ENCODE data around the gene CACNA2D3. TPM values are rescaled to one million over a fixed set of nuclear protein-coding genes. Genes with fewer than 3 reads are reported as not detected.
"Not testable (repeated sequence)": the region's sequence is repeated elsewhere in the genome, so short reads cannot be mapped to it uniquely, and the experiment has no call there.

Gene CACNA2D3
- total and polyA plus RNA-seq, 9 donors = 1.4 to 3.1 (median 2.3) TPM

GRCh38 chr3:55085231-55085630 lies 962.9 kb downstream of the CACNA2D3 start:
- no peak overlapping the region for H3K4me3 ChIP-seq (ENCODE audit: low read length)
- DNase-seq = no peak
- no peaks in the 10 kb centered on the region for H3K9me3 ChIP-seq (replicated peaks; ENCODE audit: control insufficient read depth, low read depth, low read length)
- H3K4me1 ChIP-seq (ENCODE audit: control insufficient read depth, insufficient read depth, low read length) = no peaks in the 10 kb centered on the region
- 81% methylated on average over 3 of the region's 5 CpGs for WGBS (ENCODE audit: insufficient coverage)
- H3K27me3 ChIP-seq (ENCODE audit: control insufficient read depth, insufficient read depth, low read length) = no peaks in the 10 kb centered on the region
- H3K36me3 ChIP-seq (ENCODE audit: control insufficient read depth, insufficient read depth, low read length) = no peaks in the 10 kb centered on the region
- H3K27ac ChIP-seq (ENCODE audit: low read length) = no peak overlapping the region

- Histone ChIP-seq H3K9me3 (replicated peaks; ENCODE audit: control insufficient read depth, low read depth, low read length) (no peaks in the 10 kb centered on the region), H3K36me3 (ENCODE audit: control insufficient read depth, insufficient read depth, low read length) (no peaks in the 10 kb centered on the region), H3K27me3 (ENCODE audit: control insufficient read depth, insufficient read depth, low read length) (no peaks in the 10 kb centered on the region), H3K27ac (ENCODE audit: low read length) (no peak overlapping the region), H3K4me3 (ENCODE audit: low read length) (no peak overlapping the region), H3K4me1 (ENCODE audit: control insufficient read depth, insufficient read depth, low read length) (no peaks in the 10 kb centered on the region)
- DNase-seq = peak; percentile 8
- 20% methylated on average over 1 of the region's 5 CpGs for WGBS (ENCODE audit: insufficient coverage)
Measured at GRCh38 chr3:55089211-55089610, 966.9 kb downstream of the CACNA2D3 start.

DNA sequence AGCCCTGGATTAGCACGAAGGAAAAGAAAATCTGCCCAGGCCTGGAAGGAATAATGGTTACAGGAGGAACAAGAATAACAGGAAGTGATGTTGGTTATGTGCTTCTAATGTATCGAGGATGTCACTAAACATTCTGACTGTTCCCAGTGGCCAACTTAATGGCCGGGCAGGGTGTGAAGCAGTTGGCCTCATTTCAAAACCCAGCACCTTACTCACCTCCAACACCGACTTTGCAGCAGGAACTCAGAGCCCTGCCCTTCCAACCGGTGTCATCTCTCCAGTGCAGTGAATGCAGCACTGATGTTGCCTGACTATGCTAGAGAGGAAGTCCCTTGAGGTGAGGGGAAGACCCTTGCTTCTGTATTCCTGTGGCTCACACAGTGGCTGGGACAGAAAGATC lies 967.9 kb downstream of the CACNA2D3 start:
- H3K9me3 ChIP-seq (replicated peaks; ENCODE audit: control insufficient read depth, low read depth, low read length) = no peaks in the 10 kb centered on the region
- H3K27me3 ChIP-seq (ENCODE audit: control insufficient read depth, insufficient read depth, low read length) = no peaks in the 10 kb centered on the region
- H3K36me3 ChIP-seq (ENCODE audit: control insufficient read depth, insufficient read depth, low read length) = no peaks in the 10 kb centered on the region
- H3K27ac ChIP-seq (ENCODE audit: low read length) = no peak overlapping the region
- WGBS (ENCODE audit: insufficient coverage) = 33% methylated on average over 1 of the region's 5 CpGs
- no peak overlapping the region for H3K4me3 ChIP-seq (ENCODE audit: low read length)
- DNase-seq = no peak
- H3K4me1 ChIP-seq (ENCODE audit: control insufficient read depth, insufficient read depth, low read length) = no peaks in the 10 kb centered on the region

- Histone ChIP-seq H3K4me1 (ENCODE audit: control insufficient read depth, insufficient read depth, low read length) (no peaks in the 10 kb centered on the region), H3K36me3 (ENCODE audit: control insufficient read depth, insufficient read depth, low read length) (no peaks in the 10 kb centered on the region), H3K9me3 (replicated peaks; ENCODE audit: control insufficient read depth, low read depth, low read length) (no peaks in the 10 kb centered on the region), H3K27ac (ENCODE audit: low read length) (no peak overlapping the region), H3K4me3 (ENCODE audit: low read length) (no peak overlapping the region), H3K27me3 (ENCODE audit: control insufficient read depth, insufficient read depth, low read length) (no peaks in the 10 kb centered on the region)
- DNase-seq = no peak
- WGBS (ENCODE audit: insufficient coverage) = 92% methylated on average over 5 of the region's 5 CpGs
Measured at GRCh38 chr3:55090746-55091145, 968.4 kb downstream of the CACNA2D3 start.

DNA sequence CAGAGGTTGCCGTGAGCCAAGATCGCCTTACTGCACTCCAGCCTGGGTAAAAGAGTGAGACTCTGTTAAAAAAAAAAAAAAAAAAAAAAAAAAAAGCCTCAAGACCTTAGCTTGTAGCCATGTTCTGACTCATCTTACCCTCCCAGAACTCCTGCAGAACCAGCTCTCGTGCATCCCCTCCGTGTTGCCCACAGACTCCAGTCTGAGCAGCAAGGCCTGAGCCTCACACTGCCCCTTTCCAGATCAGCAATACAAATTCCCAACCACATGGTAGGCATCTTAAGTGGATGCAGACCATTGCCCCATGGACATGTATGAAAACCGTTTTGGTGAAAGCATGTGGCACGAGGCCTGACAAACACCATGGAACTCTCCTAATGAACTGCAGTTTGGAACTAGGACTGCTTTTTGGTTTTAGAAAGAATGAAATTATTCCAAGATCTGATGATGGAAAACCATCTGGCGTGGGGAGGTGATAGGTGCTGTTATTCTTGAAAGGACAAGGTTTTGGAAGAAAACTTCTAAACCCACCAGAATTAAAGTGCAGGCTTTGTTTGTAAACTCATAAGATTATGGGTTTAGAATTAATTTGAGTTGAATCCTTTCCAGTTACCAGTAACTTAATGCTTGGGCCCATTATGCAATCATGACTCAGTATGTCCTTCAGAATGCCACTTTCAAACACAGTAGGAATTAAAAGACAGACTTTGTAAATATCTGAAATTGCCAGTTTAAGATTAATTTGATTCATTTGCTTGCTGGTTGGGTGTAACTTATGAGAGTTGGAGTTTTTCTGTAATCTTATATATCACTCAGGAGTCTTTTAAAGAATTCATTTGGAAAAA lies 969.3 kb downstream of the CACNA2D3 start:
- H3K27ac ChIP-seq (ENCODE audit: low read length) = no peak overlapping the region
- no peaks in the 10 kb centered on the region for H3K27me3 ChIP-seq (ENCODE audit: control insufficient read depth, insufficient read depth, low read length)
- H3K4me3 ChIP-seq (ENCODE audit: low read length) = no peak overlapping the region
- no peaks in the 10 kb centered on the region for H3K9me3 ChIP-seq (replicated peaks; ENCODE audit: control insufficient read depth, low read depth, low read length)
- no peaks in the 10 kb centered on the region for H3K36me3 ChIP-seq (ENCODE audit: control insufficient read depth, insufficient read depth, low read length)
- H3K4me1 ChIP-seq (ENCODE audit: control insufficient read depth, insufficient read depth, low read length) = no peaks in the 10 kb centered on the region
- 85% methylated on average over 4 of the region's 7 CpGs for WGBS (ENCODE audit: insufficient coverage)
- DNase-seq = no peak

DNA sequence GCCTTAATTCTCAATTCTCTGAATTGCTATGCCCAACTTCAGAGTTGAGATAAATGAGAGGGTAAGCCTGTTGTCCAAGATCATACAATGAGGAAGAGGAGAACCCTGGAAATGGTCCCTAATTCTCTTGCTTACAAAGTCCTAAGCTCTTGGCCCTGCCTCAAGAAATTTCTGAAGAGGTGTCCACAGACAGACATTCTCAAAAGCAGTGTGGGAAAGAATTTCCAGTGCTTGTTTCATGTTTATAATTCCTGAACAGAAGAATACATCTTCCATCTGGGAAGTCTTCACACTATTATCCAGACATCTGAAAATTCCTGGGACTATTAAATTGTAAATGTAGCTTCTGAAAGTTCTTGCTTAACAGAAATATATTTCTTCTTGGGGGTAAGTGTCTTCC lies 972.3 kb downstream of the CACNA2D3 start:
- Histone ChIP-seq H3K4me3 (ENCODE audit: low read length) (no peak overlapping the region), H3K9me3 (replicated peaks; ENCODE audit: control insufficient read depth, low read depth, low read length) (no peaks in the 10 kb centered on the region), H3K36me3 (ENCODE audit: control insufficient read depth, insufficient read depth, low read length) (no peaks in the 10 kb centered on the region), H3K4me1 (ENCODE audit: control insufficient read depth, insufficient read depth, low read length) (no peaks in the 10 kb centered on the region), H3K27me3 (ENCODE audit: control insufficient read depth, insufficient read depth, low read length) (no peaks in the 10 kb centered on the region), H3K27ac (ENCODE audit: low read length) (no peak overlapping the region)
- no peak for DNase-seq

GRCh38 chr3:55097441-55097840 lies 975.1 kb downstream of the CACNA2D3 start:
- no peaks in the 10 kb centered on the region for H3K27me3 ChIP-seq (ENCODE audit: control insufficient read depth, insufficient read depth, low read length)
- no peaks in the 10 kb centered on the region for H3K36me3 ChIP-seq (ENCODE audit: control insufficient read depth, insufficient read depth, low read length)
- peak; percentile 47 for DNase-seq
- WGBS (ENCODE audit: insufficient coverage) = 0% methylated on average over 1 of the region's 3 CpGs
- H3K9me3 ChIP-seq (replicated peaks; ENCODE audit: control insufficient read depth, low read depth, low read length) = no peaks in the 10 kb centered on the region
- H3K27ac ChIP-seq (ENCODE audit: low read length) = no peak overlapping the region
- H3K4me1 ChIP-seq (ENCODE audit: control insufficient read depth, insufficient read depth, low read length) = no peaks in the 10 kb centered on the region
- H3K4me3 ChIP-seq (ENCODE audit: low read length) = no peak overlapping the region

- Histone ChIP-seq H3K9me3 (replicated peaks; ENCODE audit: control insufficient read depth, low read depth, low read length) (no peaks in the 10 kb centered on the region), H3K4me1 (ENCODE audit: control insufficient read depth, insufficient read depth, low read length) (no peaks in the 10 kb centered on the region), H3K36me3 (ENCODE audit: control insufficient read depth, insufficient read depth, low read length) (no peaks in the 10 kb centered on the region), H3K27me3 (ENCODE audit: control insufficient read depth, insufficient read depth, low read length) (no peaks in the 10 kb centered on the region), H3K27ac (ENCODE audit: low read length) (no peak overlapping the region), H3K4me3 (ENCODE audit: low read length) (no peak overlapping the region)
- no peak for DNase-seq
- 70% methylated on average over 6 of the region's 10 CpGs for WGBS (ENCODE audit: insufficient coverage)
Measured at GRCh38 chr3:55105647-55106046, 983.3 kb downstream of the CACNA2D3 start.

- no peaks in the 10 kb centered on the region for H3K9me3 ChIP-seq (replicated peaks; ENCODE audit: control insufficient read depth, low read depth, low read length)
- H3K4me1 ChIP-seq (ENCODE audit: control insufficient read depth, insufficient read depth, low read length) = no peaks in the 10 kb centered on the region
- H3K4me3 ChIP-seq (ENCODE audit: low read length) = no peak overlapping the region
- WGBS (ENCODE audit: insufficient coverage) = no CpG with 5 or more reads among the region's 6 CpGs
- H3K27me3 ChIP-seq (ENCODE audit: control insufficient read depth, insufficient read depth, low read length) = no peaks in the 10 kb centered on the region
- no peaks in the 10 kb centered on the region for H3K36me3 ChIP-seq (ENCODE audit: control insufficient read depth, insufficient read depth, low read length)
- no peak overlapping the region for H3K27ac ChIP-seq (ENCODE audit: low read length)
- no peak for DNase-seq
Measured at GRCh38 chr3:55107187-55107586, 984.8 kb downstream of the CACNA2D3 start.

DNA sequence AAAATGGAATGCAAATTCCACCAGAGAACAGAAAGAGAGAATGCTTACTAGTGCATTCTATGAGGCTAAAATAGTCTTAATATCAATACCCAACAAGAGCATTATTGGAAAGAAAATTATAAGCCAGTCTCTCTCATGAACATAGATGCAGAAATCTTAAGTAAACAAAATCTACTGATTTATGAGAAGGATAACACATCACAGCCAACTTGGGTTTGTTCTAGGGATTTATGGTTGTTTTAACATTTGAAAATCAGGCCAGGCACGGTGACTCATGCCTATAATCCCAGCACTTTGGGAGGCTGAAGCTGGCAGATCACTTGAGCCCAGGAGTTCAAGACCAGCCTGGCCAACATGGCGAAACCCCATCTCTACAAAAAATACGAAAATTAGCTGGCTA lies 989.6 kb downstream of the CACNA2D3 start:
- not testable (repeated sequence) for H3K4me3 ChIP-seq (ENCODE audit: low read length); H3K4me1 ChIP-seq (ENCODE audit: control insufficient read depth, insufficient read depth, low read length); H3K27me3 ChIP-seq (ENCODE audit: control insufficient read depth, insufficient read depth, low read length); H3K9me3 ChIP-seq (replicated peaks; ENCODE audit: control insufficient read depth, low read depth, low read length); DNase-seq; H3K36me3 ChIP-seq (ENCODE audit: control insufficient read depth, insufficient read depth, low read length); H3K27ac ChIP-seq (ENCODE audit: low read length)
- 63% methylated on average over 1 of the region's 3 CpGs for WGBS (ENCODE audit: insufficient coverage)

DNA sequence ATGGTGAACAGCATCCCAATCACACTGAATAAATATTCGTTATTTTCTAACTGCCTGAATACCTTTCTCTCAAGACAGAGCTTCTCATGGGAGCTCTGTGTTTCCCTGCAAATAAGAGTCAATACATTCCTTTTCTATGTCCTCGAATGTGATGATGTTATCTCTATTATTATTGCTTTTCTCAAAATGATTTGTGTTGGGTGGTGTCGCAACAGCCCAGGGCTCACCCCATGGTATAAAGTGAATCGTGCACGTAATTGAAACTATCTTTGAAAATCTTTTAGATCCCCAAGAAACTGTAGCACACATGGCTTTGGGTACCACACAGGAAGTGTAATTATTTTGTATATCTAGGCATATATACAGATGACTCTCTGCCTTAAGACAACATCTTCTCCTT lies 996.1 kb downstream of the CACNA2D3 start:
- no peaks in the 10 kb centered on the region for H3K27me3 ChIP-seq (ENCODE audit: control insufficient read depth, insufficient read depth, low read length)
- no peak overlapping the region for H3K27ac ChIP-seq (ENCODE audit: low read length)
- no peaks in the 10 kb centered on the region for H3K36me3 ChIP-seq (ENCODE audit: control insufficient read depth, insufficient read depth, low read length)
- H3K4me3 ChIP-seq (ENCODE audit: low read length) = no peak overlapping the region
- H3K4me1 ChIP-seq (ENCODE audit: control insufficient read depth, insufficient read depth, low read length) = no peaks in the 10 kb centered on the region
- H3K9me3 ChIP-seq (replicated peaks; ENCODE audit: control insufficient read depth, low read depth, low read length) = no peaks in the 10 kb centered on the region
- DNase-seq = no peak
- whole genome bisulfite sequencing (ENCODE audit: insufficient coverage) = no CpG with 5 or more reads among the region's 5 CpGs

Measured in muscle of leg (tissue), 11 donors.